Esophagus muscularis mucosa (tissue), 4 donors: ENCODE data around the gene PIGK. TPM values are rescaled to one million over a fixed set of nuclear protein-coding genes. Genes with fewer than 3 reads are reported as not detected.

Experiments used
- DNase-seq: peaks from one replicate; pipeline ENCODE4 v3.0.0-alpha.2; 2017; ENCODE audit errors: extremely low spot score
- H3K27ac ChIP-seq, 4 donors: fragments of 200-600 bp; sonication (generic); replicated peaks in 1 of 4; 1 replicate in 3 of 4; 2 replicates in 1 of 4; pipeline ENCODE4 v1.5.1; 2016 to 2019; ENCODE audit warnings: mild to moderate bottlenecking in 1 of 4
- H3K27me3 ChIP-seq, 4 donors: fragments of 200-600 bp; sonication (generic); one replicate each; pipeline versions ENCODE4 v1.5.1 to v1.6.0; 2016 to 2019
- H3K36me3 ChIP-seq, 4 donors: fragments of 200-600 bp; sonication (generic); one replicate each; pipeline ENCODE4 v1.5.1; 2016 to 2019
- H3K4me1 ChIP-seq, 4 donors: fragments of 200-600 bp; sonication (generic); one replicate each; pipeline ENCODE4 v1.5.1; 2016 to 2019
- H3K4me3 ChIP-seq, 4 donors: fragments of 200-600 bp; sonication (generic); 1 replicate in 2 of 4; 2 replicates in 2 of 4; pipeline ENCODE4 v1.5.1; 2016 to 2019; ENCODE audit warnings: mild to moderate bottlenecking in 4 of 4, moderate library complexity in 1 of 4
- H3K9me3 ChIP-seq, 4 donors: fragments of 200-600 bp; sonication (generic); 1 replicate in 3 of 4; 2 replicates in 1 of 4; pipeline ENCODE4 v1.5.1; 2016 to 2019
- EP300 ChIP-seq: sonication (generic); formaldehyde crosslinking; IDR thresholded peaks from one replicate; pipeline ENCODE4 v1.6.1; 2017; ENCODE audit warnings: antibody characterized with exemption
- POLR2A ChIP-seq: fragments of 450-650 bp; IDR thresholded peaks from one replicate; pipeline ENCODE4 v1.6.1; 2017; ENCODE audit warnings: antibody characterized with exemption, moderate library complexity, mild to moderate bottlenecking, low read depth
- POLR2AphosphoS5 ChIP-seq, 2 donors: sonication (generic); formaldehyde crosslinking; IDR thresholded peaks; one replicate each; pipeline ENCODE4 v1.6.1; 2017; ENCODE audit warnings: antibody characterized with exemption in 2 of 2
- WGBS: methylation state at CpG from one replicate; pipeline ENCODE4 v1.1.5; 2018; 5-methylcytosine and 5-hydroxymethylcytosine counted together
- intact Hi-C: fragments of 100-400 bp; cut with DNase I; formaldehyde crosslinking; loops from one replicate; pipeline ENCODE4 v1.15.1; 2023
- total RNA-seq, 4 donors: library from RNA; depleted of rRNA; stranded (reverse); fragments of >200 nt; gene quantifications; one replicate each; pipeline versions ENCODE4 v1.1.0 to v1.2.1, GENCODE V29; 2016
- TF ChIP-seq, protein P1 (sequence below), 3 experiments: fragments of 200-600 bp in 2 of 3; fragments of 450-650 bp in 1 of 3; sonication (generic) in 2 of 3; IDR thresholded peaks; one replicate each; pipeline ENCODE4 v1.5.1; 2017 to 2019; ENCODE audit warnings: antibody characterized with exemption in 3 of 3, mild to moderate bottlenecking in 2 of 3, moderate library complexity in 1 of 3

Gene PIGK
- total RNA-seq, 4 donors from 2014 or later, result 13.3 to 18.3 (median 16.3) TPM

DNA sequence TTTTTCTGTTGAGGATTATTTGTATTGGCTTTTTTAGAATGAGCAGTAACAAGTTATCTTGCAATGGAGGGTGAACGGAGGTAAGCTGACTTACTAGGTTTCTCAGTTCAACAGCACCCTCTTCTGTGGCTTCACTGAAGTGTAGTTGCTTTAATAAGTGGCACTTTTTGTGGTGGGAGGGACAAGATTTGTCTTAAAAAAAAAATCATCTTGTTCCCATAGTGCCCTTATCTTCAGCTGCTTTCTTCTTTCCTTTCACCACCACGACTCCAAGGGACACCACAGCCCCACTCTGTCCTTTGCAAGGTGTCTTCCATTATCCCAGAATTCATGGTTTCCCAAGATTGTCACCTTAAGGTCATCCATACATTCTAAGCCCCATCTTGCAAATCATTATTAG, 92.9 kb downstream of the PIGK start:
- Histone ChIP-seq H3K4me1 (no peaks in the 10 kb centered on the region), H3K27ac (no peak overlapping the region), H3K9me3 (no peaks in the 10 kb centered on the region), H3K27me3 (no peaks in the 10 kb centered on the region), H3K4me3 (no peak overlapping the region), H3K36me3 (no peaks in the 10 kb centered on the region)
- TF ChIP-seq, protein P1, sequence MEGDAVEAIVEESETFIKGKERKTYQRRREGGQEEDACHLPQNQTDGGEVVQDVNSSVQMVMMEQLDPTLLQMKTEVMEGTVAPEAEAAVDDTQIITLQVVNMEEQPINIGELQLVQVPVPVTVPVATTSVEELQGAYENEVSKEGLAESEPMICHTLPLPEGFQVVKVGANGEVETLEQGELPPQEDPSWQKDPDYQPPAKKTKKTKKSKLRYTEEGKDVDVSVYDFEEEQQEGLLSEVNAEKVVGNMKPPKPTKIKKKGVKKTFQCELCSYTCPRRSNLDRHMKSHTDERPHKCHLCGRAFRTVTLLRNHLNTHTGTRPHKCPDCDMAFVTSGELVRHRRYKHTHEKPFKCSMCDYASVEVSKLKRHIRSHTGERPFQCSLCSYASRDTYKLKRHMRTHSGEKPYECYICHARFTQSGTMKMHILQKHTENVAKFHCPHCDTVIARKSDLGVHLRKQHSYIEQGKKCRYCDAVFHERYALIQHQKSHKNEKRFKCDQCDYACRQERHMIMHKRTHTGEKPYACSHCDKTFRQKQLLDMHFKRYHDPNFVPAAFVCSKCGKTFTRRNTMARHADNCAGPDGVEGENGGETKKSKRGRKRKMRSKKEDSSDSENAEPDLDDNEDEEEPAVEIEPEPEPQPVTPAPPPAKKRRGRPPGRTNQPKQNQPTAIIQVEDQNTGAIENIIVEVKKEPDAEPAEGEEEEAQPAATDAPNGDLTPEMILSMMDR (IDR thresholded peaks at IDR 0.05), result peak; percentile 26 to 48 (median 46)
- TF ChIP-seq POLR2A (no peak), POLR2AphosphoS5 (IDR thresholded peaks at IDR 0.05) (no peak), EP300 (no peak)
- 18% methylated on average over 2 of the region's 2 CpGs for WGBS
- intact Hi-C loops, result loop anchor here (10.0 kb wide), 1 partner anchor 802 kb away; no protein-coding TSS in a partner anchor
- no peak for DNase-seq

DNA sequence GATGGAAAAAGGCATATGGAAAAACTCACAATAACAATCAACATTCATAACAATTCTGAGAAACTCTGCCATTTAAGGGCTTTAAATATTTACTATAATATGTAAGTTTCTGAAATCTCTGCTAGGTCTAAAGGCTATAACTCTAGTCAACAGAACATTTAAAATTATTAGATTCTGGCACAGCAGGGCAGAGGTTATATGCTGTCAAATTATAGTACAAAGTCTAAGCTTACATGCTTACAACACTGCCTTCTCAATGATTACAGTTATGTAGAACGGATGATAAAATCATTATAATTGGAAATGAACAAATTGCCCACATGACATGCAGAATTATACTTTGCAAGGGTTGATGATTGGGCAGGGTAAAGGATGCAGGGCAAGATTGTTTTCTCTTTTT, 97.7 kb downstream of the PIGK start:
- DNase-seq, result no peak
- Histone ChIP-seq H3K27me3 (no peaks in the 10 kb centered on the region), H3K4me1 (no peaks in the 10 kb centered on the region), H3K4me3 (no peak overlapping the region), H3K36me3 (peaks cover 0 to 3% (median 0%) of the 10 kb centered on the region in 4 donors), H3K9me3 (no peaks in the 10 kb centered on the region), H3K27ac (no peak overlapping the region)
- TF ChIP-seq POLR2A (no peak), POLR2AphosphoS5 (IDR thresholded peaks at IDR 0.05) (no peak), EP300 (no peak)
- TF ChIP-seq, protein P1 (IDR thresholded peaks at IDR 0.05), result no peak
- WGBS, result 94% methylated on average over 1 of the region's 1 CpG
- intact Hi-C loops, result loop anchor here (10.0 kb wide), 1 partner anchor 797 kb away; no protein-coding TSS in a partner anchor

DNA sequence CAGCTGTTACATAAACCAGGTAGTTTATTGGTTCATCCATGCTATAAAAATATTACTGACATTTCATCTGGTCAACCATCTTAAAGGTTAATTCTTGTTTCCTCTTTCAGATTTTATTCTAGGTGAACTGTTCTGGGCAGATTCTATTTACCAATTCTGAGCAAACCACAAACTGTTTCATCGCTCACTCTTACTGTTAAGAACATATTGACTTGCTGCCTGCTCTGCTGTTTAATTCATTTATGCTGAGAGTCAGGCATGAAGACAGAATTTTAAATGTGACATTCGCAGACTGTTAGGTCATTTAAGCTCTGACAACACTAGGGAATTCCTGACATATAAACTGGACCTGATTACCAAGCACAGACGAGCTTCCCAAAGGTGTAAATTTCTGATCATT, 98.3 kb downstream of the PIGK start:
- Histone ChIP-seq H3K4me3 (no peak overlapping the region), H3K27ac (no peak overlapping the region), H3K9me3 (no peaks in the 10 kb centered on the region), H3K36me3 (peaks cover 0 to 3% (median 0%) of the 10 kb centered on the region in 4 donors), H3K27me3 (no peaks in the 10 kb centered on the region), H3K4me1 (no peaks in the 10 kb centered on the region)
- intact Hi-C loops, result loop anchor here (10.0 kb wide), 1 partner anchor 796 kb away; no protein-coding TSS in a partner anchor
- 95% methylated on average over 3 of the region's 3 CpGs for WGBS
- TF ChIP-seq, protein P1 (IDR thresholded peaks at IDR 0.05), result no peak
- no peak for TF ChIP-seq POLR2AphosphoS5 (IDR thresholded peaks at IDR 0.05)
- no peak for TF ChIP-seq EP300
- no peak for TF ChIP-seq POLR2A
- DNase-seq, result no peak

DNA sequence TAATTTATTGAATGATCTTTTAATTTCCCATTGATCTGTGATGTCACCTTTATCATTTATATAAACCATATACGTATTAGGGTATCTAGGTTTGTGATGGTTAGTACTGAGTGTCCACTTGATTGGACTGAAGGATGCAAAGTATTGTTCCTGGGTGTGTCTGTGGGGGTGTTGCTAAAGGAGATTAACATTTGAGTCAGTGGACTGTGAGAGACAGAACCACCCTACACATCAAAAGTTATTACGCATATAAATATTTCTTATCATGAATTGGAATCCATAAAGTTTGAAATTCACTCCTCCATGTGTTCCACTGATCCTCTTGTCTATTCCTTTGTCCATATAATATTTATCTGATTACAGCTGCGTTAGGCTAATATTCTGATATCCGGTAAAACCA, 100.5 kb downstream of the PIGK start:
- H3K4me3 ChIP-seq, result no peak overlapping the region
- no peaks in the 10 kb centered on the region for H3K4me1 ChIP-seq
- TF ChIP-seq EP300, result no peak
- TF ChIP-seq POLR2AphosphoS5 (IDR thresholded peaks at IDR 0.05), result no peak
- no peak for TF ChIP-seq POLR2A
- TF ChIP-seq, protein P1 (IDR thresholded peaks at IDR 0.05), result no peak
- no peaks in the 10 kb centered on the region for H3K9me3 ChIP-seq
- no peak overlapping the region for H3K27ac ChIP-seq
- intact Hi-C loops, result no loop called here
- H3K36me3 ChIP-seq, result peaks cover 0 to 3% (median 0%) of the 10 kb centered on the region in 4 donors
- WGBS, result 95% methylated on average over 4 of the region's 4 CpGs
- no peak for DNase-seq
- H3K27me3 ChIP-seq, result no peaks in the 10 kb centered on the region

DNA sequence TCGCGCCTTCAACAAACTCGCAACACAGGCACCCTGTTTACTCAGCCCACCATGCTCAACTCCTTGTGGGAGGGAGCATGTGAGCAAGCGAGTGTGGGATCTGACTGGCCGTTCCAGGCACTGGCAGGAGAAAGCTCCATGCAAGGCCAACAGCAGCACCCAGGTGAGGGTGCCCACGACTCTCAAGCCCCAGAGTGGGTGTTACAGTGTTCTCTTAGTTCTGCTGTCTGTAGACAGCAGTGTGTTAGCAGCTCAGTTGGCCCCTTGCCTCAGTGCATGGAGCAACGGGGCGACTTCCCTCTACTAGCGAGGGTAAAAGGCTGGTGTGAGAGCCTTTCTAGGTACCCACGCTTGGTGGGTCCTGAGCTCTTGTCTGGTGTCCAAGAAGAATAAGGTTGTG, 114.6 kb downstream of the PIGK start:
- H3K9me3 ChIP-seq, result no peaks in the 10 kb centered on the region
- WGBS, result over 99% methylated on average over 10 of the region's 10 CpGs
- no peak for DNase-seq
- H3K27me3 ChIP-seq, result no peaks in the 10 kb centered on the region
- TF ChIP-seq EP300 (no peak), POLR2AphosphoS5 (IDR thresholded peaks at IDR 0.05) (no peak), POLR2A (no peak)
- TF ChIP-seq, protein P1 (IDR thresholded peaks at IDR 0.05), result no peak
- intact Hi-C loops, result no loop called here
- no peak overlapping the region for H3K4me3 ChIP-seq
- H3K27ac ChIP-seq, result no peak overlapping the region
- no peaks in the 10 kb centered on the region for H3K4me1 ChIP-seq
- peaks cover 0 to 3% (median 0%) of the 10 kb centered on the region in 4 donors for H3K36me3 ChIP-seq
